Chondrocyte (in vitro differentiated cells): ENCODE results near the gene BLTP2. TPM values are rescaled to one million over a fixed set of nuclear protein-coding genes. Genes with fewer than 3 reads are reported as not detected.
"Not testable (repeated sequence)": the region's sequence is repeated elsewhere in the genome, so short reads cannot be mapped to it uniquely, and the experiment has no call there.

Experiments used
- DNase-seq: peaks from one replicate; pipeline ENCODE4 v3.0.0; 2021; ENCODE audit warnings: mixed read lengths, low spot score
- H3K27ac Mint-ChIP-seq: one replicate; pipeline ENCODE4 v1.8.0; 2021; ENCODE audit warnings: mild to moderate bottlenecking, moderate library complexity, mixed read lengths; ENCODE audit not compliant: unreplicated experiment
- H3K27me3 Mint-ChIP-seq: 2 replicates; pipeline ENCODE4 v1.8.0; 2021; ENCODE audit warnings: low read depth, mixed read lengths
- H3K36me3 Mint-ChIP-seq: 2 replicates; pipeline ENCODE4 v1.8.0; 2021; ENCODE audit warnings: low read depth, mixed read lengths
- H3K4me1 Mint-ChIP-seq: 2 replicates; pipeline ENCODE4 v1.8.0; 2021; ENCODE audit warnings: low read depth, mild to moderate bottlenecking, mixed read lengths
- H3K4me3 Mint-ChIP-seq: one replicate; pipeline ENCODE4 v1.8.0; 2021; ENCODE audit warnings: mild to moderate bottlenecking, moderate library complexity, mixed read lengths; ENCODE audit not compliant: unreplicated experiment
- H3K9me3 Mint-ChIP-seq: 2 replicates; pipeline ENCODE4 v1.8.0; 2021; ENCODE audit warnings: low read depth, mixed read lengths
- CTCF ChIP-seq: fragments of 200-600 bp; sonication (generic); IDR thresholded peaks from 2 replicates; pipeline ENCODE4 v1.5.0; 2021; ENCODE audit warnings: antibody characterized with exemption, mild to moderate bottlenecking, moderate library complexity
- total RNA-seq: library from RNA; stranded (reverse); gene quantifications from 3 replicates; pipeline ENCODE4 v1.2.1, GENCODE V29; 2021

The BLTP2 gene
- total RNA-seq, 1 donor from 2014 or later: 112 TPM

GRCh38 chr17:28613931-28614381 is 31.0 kb downstream of the BLTP2 start, which contains the start of gene RSKR:
Gene RSKR, minus strand, starts transcription at chr17:28614185. Its CDS starts 24 bp downstream, at chr17:28614161.
- peak within 1 kb of the TSS; percentile 30 for H3K27ac Mint-ChIP-seq
- no peak for TF ChIP-seq CTCF
- no peaks in the 10 kb centered on the region for H3K27me3 Mint-ChIP-seq
- H3K36me3 Mint-ChIP-seq: peaks cover 31% of the 10 kb centered on the region
- no peaks in the 10 kb centered on the region for H3K4me1 Mint-ChIP-seq
- H3K9me3 Mint-ChIP-seq: no peaks in the 10 kb centered on the region
- no peak within 1 kb of the TSS for H3K4me3 Mint-ChIP-seq
- DNase-seq: no peak

GRCh38 chr17:28612936-28613872 is 31.8 kb downstream of the BLTP2 start:
- H3K27ac Mint-ChIP-seq: peak overlapping the region; percentile 30
- H3K4me3 Mint-ChIP-seq: no peak overlapping the region
- peak; percentile 83 for TF ChIP-seq CTCF
- DNase-seq: no peak
- no peaks in the 10 kb centered on the region for H3K27me3 Mint-ChIP-seq
- no peaks in the 10 kb centered on the region for H3K4me1 Mint-ChIP-seq
- H3K9me3 Mint-ChIP-seq: no peaks in the 10 kb centered on the region
- H3K36me3 Mint-ChIP-seq: peaks cover 27% of the 10 kb centered on the region

DNA sequence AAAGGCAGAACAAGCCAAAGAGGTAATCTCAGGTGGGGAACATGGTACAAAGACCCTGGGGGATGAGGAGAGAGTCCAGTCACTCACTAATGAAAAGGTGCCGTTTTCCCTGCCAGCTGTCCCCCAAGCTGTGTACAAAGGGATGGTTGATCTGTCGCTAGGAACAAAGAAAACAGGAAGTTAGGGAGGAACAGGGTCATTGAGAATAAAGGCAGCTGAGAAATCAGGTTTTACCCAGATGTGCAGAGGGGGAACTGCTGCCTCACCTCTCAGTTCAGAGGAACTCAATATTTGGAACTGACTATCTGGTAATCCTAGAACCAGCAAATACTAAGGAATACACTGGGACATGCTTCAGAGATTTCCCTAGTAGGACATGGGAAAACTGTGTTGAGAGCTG is 32.4 kb downstream of the BLTP2 start:
- no peak overlapping the region for H3K4me3 Mint-ChIP-seq
- no peaks in the 10 kb centered on the region for H3K27me3 Mint-ChIP-seq
- no peak overlapping the region for H3K27ac Mint-ChIP-seq
- no peaks in the 10 kb centered on the region for H3K9me3 Mint-ChIP-seq
- peaks cover 25% of the 10 kb centered on the region for H3K36me3 Mint-ChIP-seq
- no peak for TF ChIP-seq CTCF
- H3K4me1 Mint-ChIP-seq: no peaks in the 10 kb centered on the region
- DNase-seq: no peak

DNA sequence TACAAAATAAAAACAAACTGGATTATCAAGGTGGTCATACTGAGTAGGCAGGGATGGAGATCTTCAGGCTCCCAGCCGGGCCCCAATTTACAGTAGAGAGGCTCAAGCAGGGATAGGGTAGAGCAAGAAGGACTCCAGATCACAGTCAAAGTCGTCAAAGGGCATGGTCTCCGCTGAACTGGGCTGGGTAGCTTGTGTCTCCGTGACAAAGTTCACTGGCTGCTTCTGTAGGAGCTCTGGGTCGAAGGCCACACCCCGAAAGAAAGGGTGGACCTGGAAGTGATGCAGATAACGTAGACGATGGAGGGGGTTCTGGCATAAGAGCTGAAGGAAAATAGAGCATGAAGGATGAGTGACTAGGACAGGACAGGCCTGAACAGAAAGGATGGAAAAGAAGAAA is 34.6 kb downstream of the BLTP2 start:
- Mint-ChIP-seq H3K9me3 (no peaks in the 10 kb centered on the region), H3K36me3 (peaks cover 11% of the 10 kb centered on the region), H3K27ac (no peak overlapping the region), H3K27me3 (no peaks in the 10 kb centered on the region), H3K4me3 (no peak overlapping the region), H3K4me1 (no peaks in the 10 kb centered on the region)
- DNase-seq: no peak
- TF ChIP-seq CTCF: no peak

DNA sequence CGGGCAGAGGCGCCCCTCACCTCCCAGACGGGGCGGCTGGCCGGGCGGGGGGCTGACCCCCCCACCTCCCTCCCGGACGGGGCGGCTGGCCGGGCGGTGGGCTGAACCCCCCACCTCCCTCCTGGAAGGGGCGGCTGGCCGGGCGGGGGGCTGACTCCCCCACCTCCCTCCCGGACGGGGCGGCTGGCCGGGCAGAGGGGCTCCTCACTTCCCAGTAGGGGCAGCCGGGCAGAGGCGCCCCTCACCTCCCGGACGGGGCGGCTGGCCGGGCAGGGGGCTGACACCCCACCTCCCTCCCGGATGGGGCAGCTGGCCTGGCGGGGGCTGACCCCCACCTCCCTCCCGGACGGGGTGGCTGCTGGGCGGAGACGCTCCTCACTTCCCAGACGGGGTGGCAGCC is 40.9 kb downstream of the BLTP2 start:
- H3K36me3 Mint-ChIP-seq, H3K27me3 Mint-ChIP-seq, DNase-seq, H3K27ac Mint-ChIP-seq, H3K9me3 Mint-ChIP-seq, H3K4me3 Mint-ChIP-seq, H3K4me1 Mint-ChIP-seq: not testable (repeated sequence)
